Breast epithelium (tissue), 3 donors: Measurements from ENCODE around the gene RBP5.

Source experiments
- POLR2A ChIP-seq: fragments of 450-650 bp; IDR thresholded peaks from one replicate; pipeline ENCODE4 v1.6.1; 2016; ENCODE audit warnings: antibody characterized with exemption, mild to moderate bottlenecking, moderate library complexity
- TF ChIP-seq, protein P1 (sequence below), 3 donors: fragments of 450-650 bp; IDR thresholded peaks; one replicate each; pipeline ENCODE4 v1.5.1; 2016 to 2017; ENCODE audit warnings: antibody characterized with exemption in 3 of 3, mild to moderate bottlenecking in 3 of 3, moderate library complexity in 3 of 3

- TF ChIP-seq POLR2A: no peak
- TF ChIP-seq, protein P1, sequence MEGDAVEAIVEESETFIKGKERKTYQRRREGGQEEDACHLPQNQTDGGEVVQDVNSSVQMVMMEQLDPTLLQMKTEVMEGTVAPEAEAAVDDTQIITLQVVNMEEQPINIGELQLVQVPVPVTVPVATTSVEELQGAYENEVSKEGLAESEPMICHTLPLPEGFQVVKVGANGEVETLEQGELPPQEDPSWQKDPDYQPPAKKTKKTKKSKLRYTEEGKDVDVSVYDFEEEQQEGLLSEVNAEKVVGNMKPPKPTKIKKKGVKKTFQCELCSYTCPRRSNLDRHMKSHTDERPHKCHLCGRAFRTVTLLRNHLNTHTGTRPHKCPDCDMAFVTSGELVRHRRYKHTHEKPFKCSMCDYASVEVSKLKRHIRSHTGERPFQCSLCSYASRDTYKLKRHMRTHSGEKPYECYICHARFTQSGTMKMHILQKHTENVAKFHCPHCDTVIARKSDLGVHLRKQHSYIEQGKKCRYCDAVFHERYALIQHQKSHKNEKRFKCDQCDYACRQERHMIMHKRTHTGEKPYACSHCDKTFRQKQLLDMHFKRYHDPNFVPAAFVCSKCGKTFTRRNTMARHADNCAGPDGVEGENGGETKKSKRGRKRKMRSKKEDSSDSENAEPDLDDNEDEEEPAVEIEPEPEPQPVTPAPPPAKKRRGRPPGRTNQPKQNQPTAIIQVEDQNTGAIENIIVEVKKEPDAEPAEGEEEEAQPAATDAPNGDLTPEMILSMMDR (IDR thresholded peaks at IDR 0.05): no peak
Observed at GRCh38 chr12:7100239-7100638, 28.4 kb downstream of the RBP5 start.
